Measurements from ENCODE around the gene OAS3.
A peak's percentile ranks its signal among the peaks of the same experiment; 100 is the strongest.
"Not testable (repeated sequence)": the region's sequence is repeated elsewhere in the genome, so short reads cannot be mapped to it uniquely, and the experiment has no call there.

OAS3 gene

GRCh38 chr12:112985642-112986290 lies 47.5 kb downstream of the OAS3 start:
- no peak for DNase-seq

DNA sequence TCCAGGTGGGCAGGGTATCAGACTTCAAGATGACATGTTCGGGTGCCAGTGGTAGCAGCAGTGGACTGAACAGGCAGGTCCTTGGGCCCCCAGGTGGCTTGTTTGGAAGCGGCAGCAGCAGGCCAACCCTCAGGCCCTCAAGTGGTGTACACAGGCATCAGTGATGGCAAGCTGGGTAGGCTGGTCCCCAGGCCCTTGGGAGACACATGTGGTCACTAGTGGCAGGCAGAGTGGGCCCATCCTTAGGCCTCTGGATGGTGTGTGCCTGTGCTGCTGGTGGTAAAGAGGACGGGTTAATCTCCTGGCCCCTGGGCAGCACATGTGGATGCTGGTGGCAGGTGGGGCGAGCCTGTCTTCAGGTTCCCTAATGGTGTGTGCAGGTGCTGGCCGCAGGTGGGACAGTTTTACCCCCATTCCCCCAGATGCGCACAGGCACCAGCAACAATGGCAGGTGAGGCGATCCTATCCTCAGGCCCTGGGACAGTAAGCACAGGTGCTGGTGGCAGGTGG lies 48.1 kb downstream of the OAS3 start:
- no peak for DNase-seq

DNA sequence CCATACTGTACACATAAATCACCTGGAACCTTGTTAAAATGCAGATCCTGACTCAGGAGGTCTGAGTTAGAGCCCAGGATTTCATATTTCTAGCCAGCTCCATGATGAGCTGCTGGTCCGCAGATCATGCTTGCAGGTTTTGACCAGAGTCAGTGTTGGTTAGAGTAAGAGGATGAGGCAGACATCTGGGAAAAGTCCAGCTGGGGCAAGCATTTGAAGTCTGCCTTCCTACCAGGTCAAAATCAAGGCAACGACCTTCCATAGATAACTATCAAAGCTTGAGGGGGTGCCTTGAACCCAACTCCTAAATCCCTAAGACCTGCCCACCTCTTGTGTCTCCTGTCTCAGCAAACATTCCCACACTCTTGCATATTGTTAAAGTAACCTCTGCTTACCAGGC lies 49.3 kb downstream of the OAS3 start:
- no peak for DNase-seq

DNA sequence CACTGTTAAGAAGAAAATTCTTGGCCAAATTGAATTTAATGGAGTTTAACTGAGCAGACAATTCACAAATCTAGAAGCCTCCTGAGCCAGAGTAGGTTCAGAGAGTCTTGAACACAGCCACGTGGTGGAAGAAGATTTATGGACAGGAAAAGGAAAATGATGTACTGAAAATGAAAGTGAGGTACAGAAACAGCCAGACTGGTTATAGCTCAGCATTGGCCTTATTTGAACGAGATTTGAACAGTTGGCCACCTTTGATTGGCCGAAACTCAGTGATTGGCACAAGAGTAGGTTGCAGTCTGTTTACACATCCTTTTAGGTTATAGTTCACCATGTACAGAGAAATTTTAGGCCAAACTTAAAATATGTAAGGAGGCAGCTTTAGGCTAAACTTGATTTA lies 50.0 kb downstream of the OAS3 start:
- no peak for DNase-seq

GRCh38 chr12:112988823-112989385 lies 50.6 kb downstream of the OAS3 start:
- not testable (repeated sequence) for DNase-seq

DNA sequence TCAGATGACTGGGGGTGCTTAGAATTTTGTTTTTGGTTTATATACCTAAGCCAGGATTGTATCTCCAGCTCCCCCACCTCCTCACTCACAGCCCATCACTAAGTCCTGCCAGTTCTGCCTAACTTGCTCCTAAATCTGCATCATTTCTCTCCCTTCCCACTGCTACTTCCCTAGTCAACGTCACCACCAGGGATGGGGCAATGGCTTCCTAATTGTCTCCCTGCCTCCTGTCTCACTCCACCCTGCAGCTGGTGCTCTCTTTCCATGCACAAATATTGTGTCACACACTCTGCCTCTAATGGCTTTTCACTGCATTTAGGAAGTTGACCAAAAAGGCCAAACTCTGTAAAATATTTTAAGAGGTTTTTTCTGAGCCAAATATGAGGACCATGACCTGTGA lies 51.5 kb downstream of the OAS3 start:
- no peak for DNase-seq

- DNase-seq = peak; percentile 51
Measured at GRCh38 chr12:112992541-112993398, 54.5 kb downstream of the OAS3 start.

DNA sequence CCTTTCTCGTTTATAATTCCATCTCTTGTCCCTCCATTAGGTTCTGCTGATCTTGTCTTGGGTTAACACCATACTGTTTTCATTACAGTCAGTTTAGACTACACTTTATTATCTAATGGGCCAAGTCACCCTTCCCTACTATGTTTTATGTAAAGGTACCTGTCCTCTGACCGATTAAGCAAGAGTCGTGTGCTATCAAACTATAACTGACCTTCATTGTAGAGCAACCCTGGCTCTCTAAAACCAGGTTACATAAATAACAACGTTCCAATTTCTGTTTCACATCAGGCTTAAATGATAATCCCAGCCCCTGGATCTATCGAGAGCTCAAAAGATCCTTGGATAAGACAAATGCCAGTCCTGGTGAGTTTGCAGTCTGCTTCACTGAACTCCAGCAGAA lies 56.7 kb downstream of the OAS3 start:
- no peak for DNase-seq

- DNase-seq = no peak
Measured at GRCh38 chr12:112996501-112996900, 58.2 kb downstream of the OAS3 start.

DNA sequence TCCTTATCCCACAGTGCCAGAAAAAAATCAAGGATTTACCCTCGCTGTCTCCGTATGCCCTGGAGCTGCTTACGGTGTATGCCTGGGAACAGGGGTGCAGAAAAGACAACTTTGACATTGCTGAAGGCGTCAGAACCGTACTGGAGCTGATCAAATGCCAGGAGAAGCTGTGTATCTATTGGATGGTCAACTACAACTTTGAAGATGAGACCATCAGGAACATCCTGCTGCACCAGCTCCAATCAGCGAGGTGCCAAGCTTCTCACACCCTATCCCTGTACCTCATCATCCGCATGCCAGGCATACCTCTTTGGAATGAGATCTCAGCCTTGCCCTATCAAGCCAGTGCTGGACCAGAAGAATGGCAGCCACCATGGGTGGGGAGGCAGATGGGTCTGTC lies 59.2 kb downstream of the OAS3 start:
- no peak for DNase-seq

DNA sequence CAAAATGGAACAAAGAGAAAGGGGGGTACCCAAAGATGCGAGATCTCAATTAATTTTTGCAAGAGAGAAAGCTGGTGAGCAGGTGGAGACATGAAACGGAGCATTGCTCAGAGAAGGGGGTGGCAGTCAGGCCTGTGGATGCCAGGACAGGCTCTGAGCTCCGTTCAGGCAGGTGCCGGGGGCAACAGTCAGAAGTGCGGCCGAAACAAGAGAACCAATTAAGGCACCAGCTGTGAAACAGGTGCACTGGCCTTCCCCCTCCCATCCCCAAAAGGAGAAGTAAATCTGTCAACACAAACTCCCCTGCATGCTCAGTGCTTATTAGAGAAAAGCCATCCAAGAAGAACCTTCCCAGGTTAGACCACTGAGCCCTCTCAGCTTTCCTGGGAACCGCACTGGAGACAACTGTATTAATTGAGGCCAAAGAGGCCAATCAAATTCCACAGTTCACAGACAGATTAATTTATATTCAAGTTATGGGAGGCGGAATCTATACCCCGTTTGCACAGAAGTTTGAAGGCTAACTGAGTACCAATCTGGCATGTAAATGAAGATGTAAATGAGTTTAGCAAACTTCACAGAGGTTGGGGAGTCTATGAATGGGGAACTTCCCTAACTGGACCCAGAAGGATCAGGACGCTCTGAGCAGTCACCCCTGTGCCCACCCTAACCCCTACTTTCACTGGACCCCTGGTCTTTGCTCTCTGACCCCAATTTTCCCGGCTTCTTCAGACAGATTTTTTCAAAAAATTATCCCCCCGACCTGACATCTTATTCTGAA lies 60.9 kb downstream of the OAS3 start:
- DNase-seq = no peak

GRCh38 chr12:113000433-113000832 lies 62.2 kb downstream of the OAS3 start:
- no peak for DNase-seq

GRCh38 chr12:113002155-113002554 lies 63.9 kb downstream of the OAS3 start:
- DNase-seq = no peak

DNA sequence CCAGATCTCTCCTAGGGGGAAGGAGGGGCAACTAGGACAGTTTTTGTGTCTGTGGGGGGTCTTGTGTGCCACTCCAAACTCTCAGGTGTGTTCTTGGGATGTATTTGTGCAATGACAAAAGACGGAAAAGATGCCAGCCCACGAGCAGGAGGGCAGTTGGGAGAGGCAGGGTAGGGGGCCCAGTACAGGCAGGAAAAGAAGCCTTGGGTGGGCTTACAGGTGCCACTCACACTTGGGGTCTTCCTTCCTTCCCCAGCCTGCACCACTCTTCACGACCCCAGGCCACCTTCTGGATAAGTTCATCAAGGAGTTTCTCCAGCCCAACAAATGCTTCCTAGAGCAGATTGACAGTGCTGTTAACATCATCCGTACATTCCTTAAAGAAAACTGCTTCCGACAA lies 64.4 kb downstream of the OAS3 start:
- DNase-seq = no peak

- DNase-seq = no peak
Measured at GRCh38 chr12:113003636-113004035, 65.4 kb downstream of the OAS3 start.

- no peak for DNase-seq
Measured at GRCh38 chr12:113005762-113006161, 67.5 kb downstream of the OAS3 start.

GRCh38 chr12:113006206-113006605 lies 67.9 kb downstream of the OAS3 start:
- DNase-seq = no peak

- no peak for DNase-seq
Measured at GRCh38 chr12:113006641-113007040, 68.4 kb downstream of the OAS3 start.

DNA sequence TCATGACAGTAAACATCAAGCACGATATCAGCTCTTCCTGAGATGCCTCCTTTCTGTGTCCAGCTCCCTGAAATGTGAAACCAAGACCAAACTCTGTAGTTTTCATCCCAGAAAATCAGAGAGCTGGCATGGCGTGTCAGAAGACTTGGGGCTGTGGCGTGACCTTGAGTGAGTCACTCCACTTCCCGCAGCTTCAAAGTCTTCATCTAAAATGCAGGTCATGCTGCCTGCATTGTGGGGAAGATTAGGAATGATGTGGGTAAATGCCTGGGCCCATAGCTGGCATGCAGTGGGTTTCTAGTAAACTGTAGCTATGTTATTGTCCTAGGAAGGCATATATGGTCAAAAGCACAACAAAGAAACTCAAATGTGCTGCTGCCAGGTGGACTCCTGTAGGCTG lies 68.9 kb downstream of the OAS3 start:
- no peak for DNase-seq

GRCh38 chr12:113010701-113011100 lies 72.4 kb downstream of the OAS3 start:
- no peak for DNase-seq

GRCh38 chr12:113014565-113014964 lies 76.3 kb downstream of the OAS3 start:
- no peak for DNase-seq

GRCh38 chr12:113016796-113017195 lies 78.5 kb downstream of the OAS3 start:
- DNase-seq = no peak

- no peak for DNase-seq
Measured at GRCh38 chr12:113019025-113019424, 80.8 kb downstream of the OAS3 start.

Data from stimulated activated CD4-positive, alpha-beta T cell treated with anti-CD3 and anti-CD28 coated beads, Interleukin-12 subunit alpha, Interleukin-12 subunit beta, amount 100 ng/mL, for 4 hours (primary cell).